ENCODE data around the gene MOG. TPM values are rescaled to one million over a fixed set of nuclear protein-coding genes. Genes with fewer than 3 reads are reported as not detected.
"Not testable (repeated sequence)": the region's sequence is repeated elsewhere in the genome, so short reads cannot be mapped to it uniquely, and the experiment has no call there.

The MOG gene
- polyA plus RNA-seq, 1 of the 3 experiments (the other 2 are of a cell fraction) = not detected

DNA sequence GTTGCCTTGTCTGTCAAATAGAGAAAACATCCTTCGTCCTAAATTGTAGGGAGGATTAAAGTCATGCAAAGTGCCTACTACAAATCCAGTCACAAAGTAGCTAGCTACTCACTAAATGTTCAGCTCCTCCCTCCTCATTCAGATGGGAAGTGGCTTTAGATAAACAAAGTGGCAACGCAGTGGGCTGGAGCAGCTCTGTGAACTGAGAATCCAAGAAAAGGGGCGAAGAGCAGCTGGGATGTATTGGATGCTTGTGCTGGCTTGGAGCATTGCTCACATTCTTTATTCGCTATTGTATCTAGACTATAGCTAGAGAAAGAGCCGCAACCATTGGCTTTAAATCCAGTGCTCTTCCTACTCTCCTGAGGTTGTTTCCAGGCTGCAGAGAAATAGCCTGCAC, 10.3 kb downstream of the MOG start (continued):
- TF ChIP-seq TAF1 (IDR thresholded peaks at IDR 0.05; ENCODE audit: borderline replicate concordance, low read depth, low read length) (no peak), EP300 (IDR thresholded peaks at IDR 0.05; ENCODE audit: borderline replicate concordance in 1 of 2, low read depth in 1 of 2, low read length in 1 of 2) (no peak), RXRA (IDR thresholded peaks at IDR 0.05; ENCODE audit: borderline replicate concordance, low read depth) (no peak), SIN3A (IDR thresholded peaks at IDR 0.05; ENCODE audit: borderline replicate concordance, low read depth, low read length) (no peak), POLR2AphosphoS5 (IDR thresholded peaks at IDR 0.05; ENCODE audit: low read depth, low read length) (no peak)

DNA sequence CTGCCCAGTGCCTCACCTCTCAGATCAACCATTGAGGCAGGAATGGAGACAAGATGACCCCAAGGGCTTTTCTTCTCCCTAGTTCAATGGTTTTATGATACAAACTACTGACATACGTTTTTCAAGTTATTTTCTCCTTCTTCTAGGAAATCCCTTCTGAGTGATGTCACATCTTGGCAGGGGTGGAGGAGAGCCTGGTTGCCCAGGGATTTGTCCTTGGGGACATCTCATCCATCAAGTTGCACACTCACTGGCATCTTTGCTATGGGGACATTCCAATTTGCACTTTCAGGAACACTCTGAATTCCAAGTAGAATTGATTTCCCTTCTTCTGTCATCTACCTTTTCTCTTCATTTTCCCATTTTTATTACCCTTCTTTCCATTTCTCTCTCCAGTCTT, 14.1 kb downstream of the MOG start:
- Histone ChIP-seq H3F3A (replicated peaks; ENCODE audit: insufficient read depth) (no peaks in the 10 kb centered on the region), H3K27ac (ENCODE audit: low read depth in 2 of 2, low read length in 1 of 2) (no peak overlapping the region), H2AFZ (ENCODE audit: low read depth) (no peak overlapping the region), H3K4me1 (ENCODE audit: control insufficient read depth in 1 of 2, insufficient read depth in 2 of 2, low read depth in 1 of 2, low read length in 1 of 2) (no peaks in the 10 kb centered on the region), H3K27me3 (ENCODE audit: insufficient read depth) (peaks cover 16% of the 10 kb centered on the region; the same call in 1 of the 2 replicates), H3K9me3 (no peaks in the 10 kb centered on the region), H4K20me1 (ENCODE audit: insufficient read depth) (no peaks in the 10 kb centered on the region), H3K9ac (no peak overlapping the region), H3K9me2 (no peaks in the 10 kb centered on the region), H3K79me2 (ENCODE audit: insufficient read depth) (no peaks in the 10 kb centered on the region), H3K4me2 (no peak overlapping the region), H3K36me3 (replicated peaks in 1 of 2; ENCODE audit: control insufficient read depth in 1 of 2, insufficient read depth in 2 of 2, low read length in 1 of 2) (no peaks in the 10 kb centered on the region), H3K4me3 (ENCODE audit: low read depth in 2 of 2, low read length in 1 of 2) (no peak overlapping the region)
- no peak for TF ChIP-seq MEF2A (IDR thresholded peaks at IDR 0.05; ENCODE audit: borderline replicate concordance, low read depth)
- no peak for TF ChIP-seq JUND (IDR thresholded peaks at IDR 0.05)
- TF ChIP-seq, protein P1, sequence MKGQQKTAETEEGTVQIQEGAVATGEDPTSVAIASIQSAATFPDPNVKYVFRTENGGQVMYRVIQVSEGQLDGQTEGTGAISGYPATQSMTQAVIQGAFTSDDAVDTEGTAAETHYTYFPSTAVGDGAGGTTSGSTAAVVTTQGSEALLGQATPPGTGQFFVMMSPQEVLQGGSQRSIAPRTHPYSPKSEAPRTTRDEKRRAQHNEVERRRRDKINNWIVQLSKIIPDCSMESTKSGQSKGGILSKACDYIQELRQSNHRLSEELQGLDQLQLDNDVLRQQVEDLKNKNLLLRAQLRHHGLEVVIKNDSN (IDR thresholded peaks at IDR 0.05; ENCODE audit: borderline replicate concordance, low read depth) = no peak
- TF ChIP-seq FOSL2 (IDR thresholded peaks at IDR 0.05; ENCODE audit: borderline replicate concordance, low read depth) = no peak
- TF ChIP-seq TEAD4 (IDR thresholded peaks at IDR 0.05; ENCODE audit: borderline replicate concordance, insufficient read depth) = no peak
- no peak for TF ChIP-seq ELF1 (IDR thresholded peaks at IDR 0.05)
- no peak for TF ChIP-seq SIN3A (IDR thresholded peaks at IDR 0.05; ENCODE audit: borderline replicate concordance, low read depth, low read length)
- TF ChIP-seq, protein P2, sequence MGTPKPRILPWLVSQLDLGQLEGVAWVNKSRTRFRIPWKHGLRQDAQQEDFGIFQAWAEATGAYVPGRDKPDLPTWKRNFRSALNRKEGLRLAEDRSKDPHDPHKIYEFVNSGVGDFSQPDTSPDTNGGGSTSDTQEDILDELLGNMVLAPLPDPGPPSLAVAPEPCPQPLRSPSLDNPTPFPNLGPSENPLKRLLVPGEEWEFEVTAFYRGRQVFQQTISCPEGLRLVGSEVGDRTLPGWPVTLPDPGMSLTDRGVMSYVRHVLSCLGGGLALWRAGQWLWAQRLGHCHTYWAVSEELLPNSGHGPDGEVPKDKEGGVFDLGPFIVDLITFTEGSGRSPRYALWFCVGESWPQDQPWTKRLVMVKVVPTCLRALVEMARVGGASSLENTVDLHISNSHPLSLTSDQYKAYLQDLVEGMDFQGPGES (IDR thresholded peaks at IDR 0.05; ENCODE audit: low read depth, low read length) = no peak
- TF ChIP-seq TAF1 (IDR thresholded peaks at IDR 0.05; ENCODE audit: borderline replicate concordance, low read depth, low read length) = no peak
- TF ChIP-seq SMC3 (IDR thresholded peaks at IDR 0.05; ENCODE audit: low read depth, low read length) = no peak
- TF ChIP-seq, protein P3, sequence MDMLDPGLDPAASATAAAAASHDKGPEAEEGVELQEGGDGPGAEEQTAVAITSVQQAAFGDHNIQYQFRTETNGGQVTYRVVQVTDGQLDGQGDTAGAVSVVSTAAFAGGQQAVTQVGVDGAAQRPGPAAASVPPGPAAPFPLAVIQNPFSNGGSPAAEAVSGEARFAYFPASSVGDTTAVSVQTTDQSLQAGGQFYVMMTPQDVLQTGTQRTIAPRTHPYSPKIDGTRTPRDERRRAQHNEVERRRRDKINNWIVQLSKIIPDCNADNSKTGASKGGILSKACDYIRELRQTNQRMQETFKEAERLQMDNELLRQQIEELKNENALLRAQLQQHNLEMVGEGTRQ (IDR thresholded peaks at IDR 0.05; ENCODE audit: borderline replicate concordance, low read depth, low read length) = no peak
- no peak for TF ChIP-seq GABPA (IDR thresholded peaks at IDR 0.05; ENCODE audit: low read depth)
- no peak for TF ChIP-seq POLR2AphosphoS5 (IDR thresholded peaks at IDR 0.05; ENCODE audit: low read depth, low read length)
- TF ChIP-seq, protein P4, sequence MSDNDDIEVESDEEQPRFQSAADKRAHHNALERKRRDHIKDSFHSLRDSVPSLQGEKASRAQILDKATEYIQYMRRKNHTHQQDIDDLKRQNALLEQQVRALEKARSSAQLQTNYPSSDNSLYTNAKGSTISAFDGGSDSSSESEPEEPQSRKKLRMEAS (IDR thresholded peaks at IDR 0.05; ENCODE audit: low read depth) = no peak
- TF ChIP-seq EP300 (IDR thresholded peaks at IDR 0.05; ENCODE audit: borderline replicate concordance in 1 of 2, low read depth in 1 of 2, low read length in 1 of 2) = no peak
- CTCF ChIA-PET = interaction anchor here (1.0 to 1.5 kb wide), 2 partner anchors 18 to 21 kb away, joined by 5 to 9 read pairs; no protein-coding TSS in a partner anchor
- no peak for DNase-seq
- WGBS (ENCODE audit: low lambda C conversion rate) = 0% methylated on average over 1 of the region's 1 CpG
- POLR2A ChIA-PET = no interaction called here

DNA sequence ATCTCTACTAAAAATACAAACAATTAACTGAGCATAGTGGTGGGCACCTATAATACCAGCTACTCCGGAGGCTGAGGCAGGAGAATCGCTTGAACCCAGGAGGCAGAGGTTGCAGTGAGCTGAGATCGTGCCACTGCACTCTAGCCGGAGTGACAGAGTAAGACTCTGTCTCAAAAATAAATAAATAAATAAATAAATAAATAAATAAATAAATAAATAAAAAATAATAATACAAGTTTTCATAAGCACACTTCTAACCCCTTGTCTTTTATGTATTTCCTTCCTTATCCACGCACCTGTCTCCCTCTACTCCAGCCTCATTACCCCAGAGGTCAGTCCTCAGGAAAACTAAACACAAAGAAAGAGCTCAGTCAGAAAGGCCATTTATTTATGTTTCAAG, 15.2 kb downstream of the MOG start:
- CTCF ChIA-PET = interaction anchor here (1.4 to 8.4 kb wide), 3 partner anchors 20 to 31 kb away, joined by 3 to 78 read pairs (median 3); no protein-coding TSS in a partner anchor

More for the DNA sequence above, 15.2 kb downstream of the MOG start:
- H3F3A ChIP-seq (replicated peaks; ENCODE audit: insufficient read depth); DNase-seq; H3K79me2 ChIP-seq (ENCODE audit: insufficient read depth); H3K9me2 ChIP-seq; H3K27ac ChIP-seq (ENCODE audit: low read depth in 2 of 2, low read length in 1 of 2); H4K20me1 ChIP-seq (ENCODE audit: insufficient read depth); H3K9ac ChIP-seq; H3K9me3 ChIP-seq; H3K4me3 ChIP-seq (ENCODE audit: low read depth in 2 of 2, low read length in 1 of 2); POLR2A ChIA-PET; H2AFZ ChIP-seq (ENCODE audit: low read depth); H3K4me1 ChIP-seq (ENCODE audit: control insufficient read depth in 1 of 2, insufficient read depth in 2 of 2, low read depth in 1 of 2, low read length in 1 of 2); H3K4me2 ChIP-seq; H3K36me3 ChIP-seq (replicated peaks in 1 of 2; ENCODE audit: control insufficient read depth in 1 of 2, insufficient read depth in 2 of 2, low read length in 1 of 2): not testable (repeated sequence)
- H3K27me3 ChIP-seq (ENCODE audit: insufficient read depth) = peaks cover 14% of the 10 kb centered on the region; the same call in 1 of the 2 replicates
- WGBS (ENCODE audit: low lambda C conversion rate) = 47% methylated on average over 5 of the region's 5 CpGs

Data from SK-N-SH (cell line).